ENCODE results near the gene EFNA3.

Gene EFNA3

DNA sequence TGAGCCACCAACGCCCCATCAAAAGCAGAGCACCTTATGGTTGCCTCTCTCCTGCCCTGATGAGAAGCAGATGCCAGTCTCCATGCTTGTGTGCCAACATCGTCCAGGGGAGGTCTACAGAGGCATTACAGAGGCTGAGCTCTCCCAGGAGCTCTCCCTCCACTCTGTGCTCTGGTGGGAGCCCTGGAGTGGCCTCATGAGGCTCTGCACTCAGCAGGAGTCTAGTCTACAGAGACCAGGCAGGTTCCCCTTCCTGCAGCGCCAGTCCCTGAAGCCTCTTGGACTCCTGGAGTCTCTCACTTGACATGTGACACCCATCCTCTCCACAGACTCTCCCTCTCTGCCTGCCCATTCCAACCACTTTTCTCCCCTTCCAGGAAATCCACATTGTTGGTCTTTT, 41.6 kb upstream of the EFNA3 start:
- TF ChIP-seq TAF1 (IDR thresholded peaks at IDR 0.05; ENCODE audit: borderline replicate concordance, insufficient read depth, low read length) (no peak), REST (IDR thresholded peaks at IDR 0.05; ENCODE audit: insufficient read depth in 1 of 2, low read depth in 2 of 2, low read length in 2 of 2) (no peak), FOXP2 (optimal IDR thresholded peaks at IDR 0.05; ENCODE audit: borderline replicate concordance, extremely low read depth, extremely low read length, insufficient read depth) (no peak), POLR2AphosphoS5 (IDR thresholded peaks at IDR 0.05; ENCODE audit: low read depth, low read length) (no peak), SIN3A (IDR thresholded peaks at IDR 0.05; ENCODE audit: borderline replicate concordance, insufficient read depth, low read length) (no peak)

DNA sequence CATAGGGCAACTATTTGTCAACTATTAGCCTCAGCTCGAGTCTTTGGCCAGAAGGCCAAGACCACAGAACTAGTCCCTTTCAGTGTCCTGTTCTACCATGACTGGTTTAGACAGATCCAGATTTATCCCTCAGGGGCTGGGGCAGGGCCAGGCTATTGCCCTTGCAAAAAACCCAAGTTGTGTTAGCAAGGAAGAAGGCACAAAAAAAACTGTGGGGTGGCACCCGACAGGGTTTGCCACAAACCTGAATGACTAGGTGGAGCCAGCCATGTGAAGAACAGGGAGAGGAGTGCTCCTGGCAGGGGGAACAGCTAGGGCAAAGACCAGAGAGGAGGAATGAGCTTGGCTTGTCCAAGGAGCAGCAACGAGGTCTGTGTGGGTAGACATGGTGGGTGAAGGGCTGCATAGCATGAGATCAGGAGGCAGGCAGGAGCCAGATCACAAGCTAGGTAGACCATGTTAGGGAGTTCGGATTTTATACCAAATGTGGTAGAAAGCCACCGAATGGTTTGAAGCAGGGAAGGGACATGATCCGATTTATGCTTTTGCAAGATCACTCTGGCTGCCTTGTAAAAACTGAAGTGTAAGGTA, 40.7 kb upstream of the EFNA3 start:
- no peak for TF ChIP-seq REST (IDR thresholded peaks at IDR 0.05; ENCODE audit: insufficient read depth in 1 of 2, low read depth in 2 of 2, low read length in 2 of 2)
- no peak for TF ChIP-seq FOXP2 (optimal IDR thresholded peaks at IDR 0.05; ENCODE audit: borderline replicate concordance, extremely low read depth, extremely low read length, insufficient read depth)
- no peak for TF ChIP-seq SIN3A (IDR thresholded peaks at IDR 0.05; ENCODE audit: borderline replicate concordance, insufficient read depth, low read length)
- no peak for TF ChIP-seq POLR2AphosphoS5 (IDR thresholded peaks at IDR 0.05; ENCODE audit: low read depth, low read length)
- no peak for TF ChIP-seq TAF1 (IDR thresholded peaks at IDR 0.05; ENCODE audit: borderline replicate concordance, insufficient read depth, low read length)

DNA sequence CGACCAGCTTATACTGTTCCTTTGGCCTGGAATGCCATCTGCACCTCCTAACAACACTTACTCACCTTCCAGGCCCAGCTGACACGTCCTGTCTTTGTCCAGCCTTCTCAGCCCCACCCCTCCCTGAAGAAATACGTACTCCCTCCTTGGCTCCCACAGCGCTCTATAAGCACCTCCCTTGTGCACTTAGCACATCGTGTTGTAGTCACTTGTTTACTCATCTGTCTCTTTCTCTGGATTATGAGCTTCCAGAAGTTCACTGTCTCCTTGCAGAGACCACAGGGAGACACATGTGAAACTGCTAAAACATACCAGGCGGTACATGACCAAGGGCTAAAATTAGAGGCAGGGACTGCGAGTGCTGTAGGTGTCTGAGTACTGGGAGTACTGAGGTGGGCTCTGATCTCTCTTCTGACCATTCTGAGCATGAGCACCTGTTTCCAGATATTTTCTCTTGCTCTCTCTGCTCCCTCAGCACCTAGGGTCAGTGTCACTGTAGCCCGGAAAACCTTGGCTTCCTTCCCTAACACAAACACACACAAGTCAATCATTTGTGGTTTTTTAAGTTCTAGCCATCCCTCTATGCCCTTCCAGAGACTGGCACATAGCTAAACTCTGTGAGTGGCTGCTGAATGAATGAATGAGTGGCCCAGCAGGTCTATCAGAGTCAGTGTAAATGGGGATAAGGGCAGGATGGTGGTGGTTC, 39.9 kb upstream of the EFNA3 start:
- TF ChIP-seq REST (IDR thresholded peaks at IDR 0.05; ENCODE audit: insufficient read depth in 1 of 2, low read depth in 2 of 2, low read length in 2 of 2) (no peak), TAF1 (IDR thresholded peaks at IDR 0.05; ENCODE audit: borderline replicate concordance, insufficient read depth, low read length) (no peak), SIN3A (IDR thresholded peaks at IDR 0.05; ENCODE audit: borderline replicate concordance, insufficient read depth, low read length) (no peak), POLR2AphosphoS5 (IDR thresholded peaks at IDR 0.05; ENCODE audit: low read depth, low read length) (no peak), FOXP2 (optimal IDR thresholded peaks at IDR 0.05; ENCODE audit: borderline replicate concordance, extremely low read depth, extremely low read length, insufficient read depth) (no peak)

DNA sequence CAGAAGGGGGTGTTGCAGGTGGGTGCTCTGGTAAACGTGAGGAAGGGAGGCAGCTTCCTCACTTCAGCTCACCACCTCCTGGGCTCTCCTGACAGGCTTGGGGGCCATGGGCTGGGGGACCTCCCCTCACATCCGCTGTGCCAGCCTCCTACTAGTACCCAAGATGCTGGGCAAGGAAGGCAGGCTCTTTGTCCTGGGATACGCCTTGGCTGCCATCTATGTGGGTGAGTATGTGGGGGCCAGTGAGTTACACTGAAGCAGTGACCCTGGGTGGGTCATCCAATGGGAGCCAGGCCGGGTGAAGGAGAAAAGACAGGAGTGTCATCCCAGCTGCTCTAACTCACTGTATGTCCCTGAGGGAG, 39.3 kb upstream of the EFNA3 start:
- TF ChIP-seq REST (IDR thresholded peaks at IDR 0.05; ENCODE audit: insufficient read depth in 1 of 2, low read depth in 2 of 2, low read length in 2 of 2) (no peak), SIN3A (IDR thresholded peaks at IDR 0.05; ENCODE audit: borderline replicate concordance, insufficient read depth, low read length) (no peak), POLR2AphosphoS5 (IDR thresholded peaks at IDR 0.05; ENCODE audit: low read depth, low read length) (no peak), FOXP2 (optimal IDR thresholded peaks at IDR 0.05; ENCODE audit: borderline replicate concordance, extremely low read depth, extremely low read length, insufficient read depth) (no peak), TAF1 (IDR thresholded peaks at IDR 0.05; ENCODE audit: borderline replicate concordance, insufficient read depth, low read length) (no peak)

Data from PFSK-1 (cell line).